Cerebellar nuclear complex (tissue), 1 donor: ENCODE data around the gene CTXN1.
"Not testable (repeated sequence)": the region's sequence is repeated elsewhere in the genome, so short reads cannot be mapped to it uniquely, and the experiment has no call there.

ENCODE experiments used
- DNase-seq, 2 experiments: peaks; one replicate each; lab custom pipeline; 2025; lab: John Stamatoyannopoulos, UW

The CTXN1 gene

GRCh38 chr19:7900401-7900870, 25.5 kb downstream of the CTXN1 start:
- no peak for DNase-seq

DNA sequence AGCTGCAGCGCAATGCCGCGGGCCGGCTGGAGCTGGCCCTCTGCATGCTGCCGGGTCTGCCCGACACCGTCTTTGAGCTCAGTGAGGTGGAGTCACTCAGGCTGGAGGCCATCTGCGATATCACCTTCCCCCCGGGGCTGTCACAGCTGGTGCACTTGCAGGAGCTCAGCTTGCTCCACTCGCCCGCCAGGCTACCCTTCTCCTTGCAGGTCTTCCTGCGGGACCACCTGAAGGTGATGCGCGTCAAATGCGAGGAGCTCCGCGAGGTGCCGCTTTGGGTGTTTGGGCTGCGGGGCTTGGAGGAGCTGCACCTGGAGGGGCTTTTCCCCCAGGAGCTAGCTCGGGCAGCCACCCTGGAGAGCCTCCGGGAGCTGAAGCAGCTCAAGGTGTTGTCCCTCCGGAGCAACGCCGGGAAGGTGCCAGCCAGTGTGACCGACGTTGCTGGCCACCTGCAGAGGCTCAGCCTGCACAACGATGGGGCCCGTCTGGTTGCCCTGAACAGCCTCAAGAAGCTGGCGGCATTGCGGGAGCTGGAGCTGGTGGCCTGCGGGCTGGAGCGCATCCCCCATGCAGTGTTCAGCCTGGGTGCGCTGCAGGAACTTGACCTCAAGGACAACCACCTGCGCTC, 26.1 kb downstream of the CTXN1 start:
- DNase-seq, result no peak

DNA sequence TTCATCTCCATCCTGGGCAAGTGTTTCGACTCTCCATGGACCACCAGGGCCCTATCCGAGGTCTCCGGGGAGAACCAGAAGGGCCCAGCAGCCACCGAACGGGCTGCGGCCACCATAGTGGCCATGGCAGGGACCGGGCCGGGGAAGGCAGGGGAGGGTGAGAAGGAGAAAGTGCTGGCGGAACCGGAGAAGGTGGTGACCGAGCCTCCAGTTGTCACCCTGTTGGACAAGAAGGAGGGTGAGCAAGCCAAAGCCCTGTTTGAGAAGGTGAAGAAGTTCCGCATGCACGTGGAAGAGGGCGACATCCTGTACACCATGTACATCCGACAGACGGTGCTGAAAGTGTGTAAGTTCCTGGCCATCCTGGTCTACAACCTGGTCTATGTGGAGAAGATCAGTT, 27.0 kb downstream of the CTXN1 start:
- no peak for DNase-seq

DNA sequence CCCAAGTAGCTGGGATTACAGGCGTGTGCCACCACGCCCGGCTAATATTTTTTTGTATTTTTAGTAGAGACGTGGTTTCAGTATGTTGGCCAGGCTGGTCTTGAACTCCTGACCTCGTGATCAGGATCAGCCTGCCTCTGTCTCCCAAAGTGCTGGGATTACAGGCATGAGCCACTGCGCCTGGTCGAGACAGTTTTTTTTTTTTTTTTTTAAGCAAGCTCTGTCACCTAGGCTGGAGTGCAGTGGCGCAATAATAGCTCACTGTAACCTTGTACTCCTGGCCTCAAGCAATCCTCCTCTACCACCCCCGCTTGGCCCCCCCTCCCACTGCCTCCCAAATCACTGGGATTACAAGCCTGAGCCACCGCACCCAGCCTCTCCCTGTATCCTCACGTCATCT, 28.6 kb downstream of the CTXN1 start:
- no peak for DNase-seq

DNA sequence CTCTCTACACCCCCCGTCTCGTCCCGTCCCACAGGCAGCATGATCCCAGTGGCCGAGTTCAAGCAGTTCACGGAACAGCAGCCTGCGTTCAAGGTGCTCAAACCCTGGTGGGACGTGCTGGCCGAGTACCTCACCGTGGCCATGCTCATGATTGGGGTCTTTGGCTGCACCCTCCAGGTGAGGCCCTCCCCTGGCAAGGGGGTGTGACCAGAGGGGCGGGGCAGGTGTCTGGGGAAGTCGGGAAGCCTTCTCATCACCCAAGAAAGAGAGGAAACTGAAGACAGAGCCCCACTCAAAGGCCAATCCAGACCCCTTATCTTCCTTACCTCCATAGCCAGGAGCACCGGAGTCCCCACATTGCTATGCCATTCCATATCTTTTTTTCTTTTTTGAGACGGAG, 30.4 kb downstream of the CTXN1 start:
- DNase-seq, result no peak

DNA sequence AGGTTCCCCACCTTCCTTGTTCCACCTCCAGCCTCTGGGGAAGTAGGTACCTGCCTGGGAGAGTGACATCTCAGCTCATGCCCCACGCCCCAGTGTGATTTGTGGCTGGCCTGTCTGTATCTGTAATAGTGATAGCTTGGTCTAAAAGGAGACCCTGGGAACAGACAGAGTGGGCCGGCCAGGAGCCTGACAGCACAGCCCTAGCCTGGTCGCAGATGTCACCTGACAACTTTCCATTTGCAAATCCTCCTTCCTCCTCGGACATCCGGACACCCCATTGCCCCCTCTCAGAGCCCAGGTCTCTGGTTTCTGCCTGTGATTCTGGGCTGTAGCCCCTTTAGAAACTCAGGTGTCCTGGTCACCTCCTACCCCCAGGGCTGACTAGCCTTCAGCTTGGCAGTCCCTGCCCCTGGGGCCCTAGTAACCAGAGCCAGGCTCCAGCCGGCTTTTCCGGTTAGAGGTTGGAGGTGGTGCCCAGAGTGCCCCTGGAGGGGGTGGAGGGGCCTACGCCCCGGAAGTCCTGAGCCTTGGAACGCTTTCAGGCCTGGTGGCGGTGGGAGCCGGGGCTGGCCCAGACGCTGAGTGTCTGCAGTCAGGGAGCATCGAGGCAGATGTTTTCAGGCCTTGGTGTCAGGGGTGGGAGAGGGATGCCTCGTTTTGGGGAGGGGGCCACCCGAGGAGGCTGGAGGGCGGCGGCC, 31.2 kb downstream of the CTXN1 start:
- DNase-seq, result no peak

DNA sequence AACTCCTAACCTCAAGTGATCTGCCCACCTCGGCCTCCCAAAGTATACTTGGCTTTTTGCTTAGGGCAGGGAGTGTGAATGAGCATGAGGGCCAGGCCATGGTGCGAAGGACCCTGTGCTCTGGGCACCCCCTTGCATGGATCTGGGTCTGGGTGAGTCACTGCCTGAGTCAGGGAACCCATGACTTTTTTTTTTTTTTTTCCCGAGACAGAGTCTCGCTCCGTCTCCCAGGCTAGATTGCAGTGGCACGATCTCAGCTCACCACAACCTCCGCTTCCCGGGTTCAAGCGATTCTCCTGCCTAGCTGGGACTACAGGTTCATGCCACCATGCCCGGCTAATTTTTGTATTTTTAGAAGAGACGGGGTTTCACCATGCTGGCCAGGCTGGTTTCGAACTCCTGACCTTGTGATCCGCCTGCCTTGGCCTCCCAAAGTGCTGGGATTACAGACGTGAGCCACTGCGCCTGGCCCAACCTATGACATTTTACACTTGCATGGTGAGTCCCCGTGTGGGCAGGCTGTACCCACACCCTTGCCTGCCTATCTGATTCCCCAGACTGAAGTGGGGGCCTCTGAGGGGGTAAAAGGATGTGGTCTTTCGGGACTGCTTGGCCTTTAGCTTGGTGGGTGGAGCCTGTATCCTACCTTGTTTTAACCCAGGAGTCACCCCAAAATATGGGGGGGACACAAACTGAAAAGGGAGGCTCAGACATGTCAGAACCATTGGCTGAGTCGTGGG, 32.4 kb downstream of the CTXN1 start:
- DNase-seq, result not testable (repeated sequence)

- DNase-seq, result no peak
Measured at GRCh38 chr19:7888826-7889217, 37.1 kb downstream of the CTXN1 start.

GRCh38 chr19:7888145-7888825, 37.6 kb downstream of the CTXN1 start, which contains the start of gene LRRC8E:
Gene LRRC8E (plus strand): TSS chr19:7888510. CDS start chr19:7895604, 7,094 bp downstream.
- no peak for DNase-seq

- no peak for DNase-seq
Measured at GRCh38 chr19:7887408-7888144, 38.4 kb downstream of the CTXN1 start.

DNA sequence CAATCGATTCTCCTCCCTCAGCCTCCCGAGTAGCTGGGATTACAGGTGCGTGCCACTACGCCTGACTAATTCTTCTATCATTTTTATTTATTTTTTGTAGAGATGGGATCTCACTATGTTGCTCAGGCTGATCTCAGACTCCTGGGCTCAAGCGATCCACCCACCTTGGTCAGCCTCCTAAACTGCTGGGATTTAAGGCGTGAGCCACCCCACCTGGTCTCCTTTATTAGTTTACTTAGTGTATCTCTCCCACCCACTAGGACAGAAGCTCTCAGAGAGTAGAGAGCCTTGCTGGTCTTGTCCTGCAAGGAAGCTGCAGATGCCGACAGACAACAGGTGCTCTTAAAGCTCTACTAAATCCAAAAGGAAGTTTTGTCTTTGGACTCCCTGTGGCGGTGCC, 40.1 kb downstream of the CTXN1 start:
- no peak for DNase-seq

DNA sequence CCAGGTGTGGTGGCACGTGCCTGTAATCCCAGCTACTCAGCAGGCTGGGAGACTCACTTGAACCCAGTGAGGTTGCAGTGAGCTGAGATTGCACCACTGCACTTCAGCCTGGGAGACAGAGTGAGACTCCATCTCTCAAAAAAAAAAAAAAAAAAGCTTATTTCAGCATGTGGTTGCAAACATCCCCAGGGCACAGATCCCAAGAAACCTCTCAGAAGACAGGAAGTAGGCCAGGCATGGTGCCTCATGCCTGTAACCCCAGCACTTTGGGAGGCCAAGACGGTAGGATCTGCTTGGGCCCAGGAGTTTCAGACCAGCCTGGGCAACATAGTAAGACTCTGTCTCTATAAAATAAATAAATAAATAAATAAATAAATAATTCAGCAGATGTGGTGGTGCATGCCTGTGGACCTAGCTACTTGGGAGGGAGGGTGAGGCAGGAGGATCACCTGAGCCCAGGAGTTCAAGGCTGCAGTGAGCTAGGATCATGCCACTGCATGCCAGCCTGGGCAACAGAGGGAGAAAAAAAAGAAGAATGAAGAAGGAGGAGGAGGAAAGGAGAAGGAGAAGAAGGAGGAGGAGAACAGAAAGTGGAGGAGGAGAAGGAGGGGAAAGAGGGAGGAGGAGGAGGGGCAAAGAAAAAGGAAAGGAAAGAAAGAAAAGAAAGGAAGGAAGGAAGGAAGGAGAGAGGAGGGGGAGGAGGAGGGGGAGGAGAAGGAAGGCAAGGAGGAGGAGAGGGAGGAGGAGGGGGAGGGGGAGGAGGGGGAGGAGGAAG, 42.0 kb downstream of the CTXN1 start:
- no peak for DNase-seq

GRCh38 chr19:7883105-7883504, 42.8 kb downstream of the CTXN1 start:
- no peak for DNase-seq

GRCh38 chr19:7881910-7882309, 44.0 kb downstream of the CTXN1 start:
- DNase-seq, result no peak

DNA sequence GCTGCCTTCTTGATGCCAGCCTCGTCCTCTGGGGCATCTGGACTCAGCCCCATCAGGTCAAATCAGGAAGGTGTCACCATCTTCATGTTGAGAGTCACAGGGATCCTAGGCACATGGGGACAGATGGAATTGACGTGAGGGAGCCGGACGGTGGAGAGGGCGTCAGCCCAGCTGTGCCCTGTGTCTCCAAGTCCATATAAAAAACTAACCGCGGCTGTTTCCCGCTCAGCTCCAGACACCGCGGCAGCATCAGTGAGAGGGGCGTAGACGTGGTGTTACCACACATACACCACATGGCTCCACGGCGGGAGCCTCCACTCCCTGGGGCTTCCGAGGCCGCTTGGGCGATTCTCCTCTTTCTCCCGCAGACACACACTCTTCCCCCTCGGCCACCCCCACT, 46.1 kb downstream of the CTXN1 start:
- DNase-seq, result no peak

DNA sequence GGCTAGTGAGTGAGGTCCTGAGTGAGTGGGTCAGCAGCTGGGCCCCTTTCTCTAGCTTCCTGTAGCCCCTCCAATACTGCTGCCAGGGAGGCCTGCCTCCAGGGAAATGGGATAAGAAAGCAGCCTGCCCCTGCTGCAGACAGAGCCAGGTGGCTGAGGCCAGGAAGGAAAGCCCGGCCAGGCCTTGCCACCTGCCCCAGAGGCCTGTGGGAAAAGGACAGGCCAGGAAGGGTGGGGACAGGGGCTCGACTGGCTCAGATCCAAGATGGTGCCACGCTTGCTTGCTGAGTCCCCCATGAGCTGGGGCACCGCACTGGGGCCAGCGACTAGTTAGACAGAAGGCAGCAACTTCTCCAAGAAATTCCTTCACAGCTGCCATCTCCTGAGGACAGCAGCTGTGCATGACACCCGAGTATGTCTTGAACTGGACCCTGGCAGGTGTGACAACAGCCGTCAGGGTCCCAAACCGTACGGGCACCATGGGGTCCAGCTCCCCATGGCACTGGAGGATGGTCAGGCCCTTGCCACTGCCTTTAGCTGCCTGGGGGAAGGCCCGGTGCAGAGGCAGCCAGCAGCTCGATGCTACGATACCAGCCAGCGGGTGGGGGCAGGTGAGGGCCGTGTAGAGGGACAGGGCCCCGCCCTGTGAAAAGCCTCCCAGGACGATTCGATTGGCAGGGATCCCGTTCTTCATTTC, 46.7 kb downstream of the CTXN1 start:
- DNase-seq, result no peak

DNA sequence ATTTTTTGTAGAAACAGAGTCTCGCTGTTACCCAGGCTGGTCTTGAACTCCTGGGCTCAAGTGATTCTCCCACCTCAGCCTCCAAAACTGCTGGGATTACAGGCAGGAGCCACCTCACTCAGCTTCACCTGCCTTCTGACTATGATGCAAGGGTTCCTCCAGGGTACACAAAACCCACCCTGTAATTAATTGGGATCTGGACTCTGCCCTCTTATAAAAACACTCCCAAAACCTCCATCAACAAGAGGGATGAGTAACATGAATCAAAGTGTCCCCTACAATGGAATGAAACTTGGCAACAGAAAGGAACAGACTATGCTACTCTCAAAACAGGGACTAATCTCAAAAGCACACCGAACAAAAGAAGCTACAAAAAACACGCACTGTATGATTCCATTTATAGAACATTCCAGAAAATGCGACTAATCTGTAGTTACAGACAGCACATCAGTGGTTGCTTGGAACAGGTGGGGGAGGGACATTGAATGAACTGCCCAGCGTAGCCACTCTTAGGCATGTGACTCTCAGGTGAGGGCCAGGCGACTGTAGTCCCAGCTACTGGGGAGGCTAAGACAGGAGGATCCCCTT, 48.6 kb downstream of the CTXN1 start:
- no peak for DNase-seq

GRCh38 chr19:7874897-7875273, 51.0 kb downstream of the CTXN1 start:
- DNase-seq, result no peak
